Lower leg skin (tissue), 4 donors: ENCODE measurements around the gene ATP13A4. TPM values are rescaled to one million over a fixed set of nuclear protein-coding genes. Genes with fewer than 3 reads are reported as not detected.

ENCODE experiments used
- DNase-seq, 2 donors: peaks; one replicate each; pipeline ENCODE4 v3.0.0-alpha.2; 2019; ENCODE audit warnings: low spot score in 2 of 2
- H3K4me3 ChIP-seq: fragments of 200-600 bp; sonication (generic); 2 replicates; pipeline ENCODE4 v1.5.1; 2017; ENCODE audit warnings: mild to moderate bottlenecking, low read depth; ENCODE audit not compliant: poor library complexity, severe bottlenecking
- POLR2A ChIP-seq, 2 donors: fragments of 450-650 bp; IDR thresholded peaks; one replicate each; pipeline ENCODE4 v1.6.1; 2016 to 2017; ENCODE audit warnings: antibody characterized with exemption in 2 of 2, mild to moderate bottlenecking in 1 of 2, moderate library complexity in 1 of 2
- WGBS, 2 donors: methylation state at CpG; one replicate each; pipeline ENCODE4 v1.1.5; 2018; 5-methylcytosine and 5-hydroxymethylcytosine counted together
- intact Hi-C: fragments of 100-400 bp; cut with DNase I; formaldehyde crosslinking; loops from one replicate; pipeline ENCODE4 v1.15.0; 2023; ENCODE audit warnings: low total_unique reads
- total RNA-seq, 4 donors: library from RNA; depleted of rRNA; stranded (reverse); fragments of >200 nt; gene quantifications; one replicate each; pipeline ENCODE4 v1.1.0, GENCODE V29; 2016
- TF ChIP-seq, protein P1 (sequence below), 3 donors: fragments of 450-650 bp; IDR thresholded peaks; one replicate each; pipeline ENCODE4 v1.5.1; 2016; ENCODE audit warnings: antibody characterized with exemption in 3 of 3, mild to moderate bottlenecking in 3 of 3, moderate library complexity in 2 of 3

Gene ATP13A4
- total RNA-seq, 4 donors from 2014 or later: 29.9 to 44.9 (median 41.5) TPM

DNA sequence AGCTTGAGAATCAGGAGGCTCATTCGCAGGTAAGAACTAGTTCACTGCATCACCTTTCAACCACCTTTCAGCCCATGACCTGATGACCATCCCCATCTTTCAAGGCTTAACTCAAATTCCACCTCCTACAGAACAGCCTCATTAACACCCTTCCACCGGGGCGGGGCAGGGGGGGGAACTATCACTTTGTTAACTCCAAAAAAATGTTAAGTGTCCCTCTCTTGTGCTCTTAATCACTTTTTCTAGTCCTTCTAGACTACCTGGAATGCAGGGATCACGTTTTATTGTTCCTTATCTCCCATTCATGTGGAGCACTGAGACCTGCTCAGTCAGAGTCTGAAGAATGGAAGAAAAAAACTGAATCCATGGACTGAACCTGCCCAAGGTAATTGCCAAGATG is 51.8 kb downstream of the ATP13A4 start:
- TF ChIP-seq, protein P1, sequence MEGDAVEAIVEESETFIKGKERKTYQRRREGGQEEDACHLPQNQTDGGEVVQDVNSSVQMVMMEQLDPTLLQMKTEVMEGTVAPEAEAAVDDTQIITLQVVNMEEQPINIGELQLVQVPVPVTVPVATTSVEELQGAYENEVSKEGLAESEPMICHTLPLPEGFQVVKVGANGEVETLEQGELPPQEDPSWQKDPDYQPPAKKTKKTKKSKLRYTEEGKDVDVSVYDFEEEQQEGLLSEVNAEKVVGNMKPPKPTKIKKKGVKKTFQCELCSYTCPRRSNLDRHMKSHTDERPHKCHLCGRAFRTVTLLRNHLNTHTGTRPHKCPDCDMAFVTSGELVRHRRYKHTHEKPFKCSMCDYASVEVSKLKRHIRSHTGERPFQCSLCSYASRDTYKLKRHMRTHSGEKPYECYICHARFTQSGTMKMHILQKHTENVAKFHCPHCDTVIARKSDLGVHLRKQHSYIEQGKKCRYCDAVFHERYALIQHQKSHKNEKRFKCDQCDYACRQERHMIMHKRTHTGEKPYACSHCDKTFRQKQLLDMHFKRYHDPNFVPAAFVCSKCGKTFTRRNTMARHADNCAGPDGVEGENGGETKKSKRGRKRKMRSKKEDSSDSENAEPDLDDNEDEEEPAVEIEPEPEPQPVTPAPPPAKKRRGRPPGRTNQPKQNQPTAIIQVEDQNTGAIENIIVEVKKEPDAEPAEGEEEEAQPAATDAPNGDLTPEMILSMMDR (IDR thresholded peaks at IDR 0.05): no peak
- TF ChIP-seq POLR2A (IDR thresholded peaks at IDR 0.05): no peak
- intact Hi-C loops: no loop called here
- WGBS, 2 donors: 79 to 82% methylated on average over 4 of the region's 4 CpGs
- H3K4me3 ChIP-seq: no peak overlapping the region
- DNase-seq: no peak

DNA sequence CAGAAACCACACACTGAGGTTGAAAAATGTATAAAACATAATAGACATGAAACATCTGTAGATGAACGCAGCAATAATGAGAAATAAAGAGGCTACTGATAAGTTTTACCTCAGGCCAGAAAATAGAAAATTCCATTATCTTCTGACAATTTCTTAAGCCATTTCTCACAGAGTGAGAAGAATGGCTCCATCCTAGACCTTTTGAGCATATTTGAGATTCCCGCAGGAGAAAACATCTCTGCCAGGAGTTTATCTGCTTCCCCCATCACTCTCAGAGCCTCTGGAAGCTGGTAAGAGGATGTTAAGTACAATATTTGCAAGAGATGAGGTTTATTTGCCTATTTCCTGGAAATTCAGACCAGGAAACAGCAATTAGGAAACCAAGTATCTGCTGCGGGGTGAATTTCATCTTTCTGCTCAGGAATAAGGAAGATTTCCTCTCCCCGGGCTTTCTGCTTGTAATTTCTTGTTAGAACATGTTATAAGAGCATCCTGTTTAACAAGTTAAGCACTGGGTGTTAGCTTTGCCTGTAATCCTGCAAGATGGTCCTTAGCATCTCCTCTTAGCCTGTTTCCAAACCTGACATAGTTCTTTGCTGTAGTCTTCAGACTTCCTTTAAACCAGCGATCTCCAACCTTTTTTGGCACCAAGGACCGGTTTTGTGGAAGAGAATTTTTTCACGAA is 54.8 kb downstream of the ATP13A4 start:
- no peak for TF ChIP-seq POLR2A (IDR thresholded peaks at IDR 0.05)
- TF ChIP-seq, protein P1 (IDR thresholded peaks at IDR 0.05): no peak
- H3K4me3 ChIP-seq: no peak overlapping the region
- intact Hi-C loops: no loop called here
- no peak for DNase-seq
- WGBS, 2 donors: 54 to 57% methylated on average over 7 of the region's 7 CpGs

DNA sequence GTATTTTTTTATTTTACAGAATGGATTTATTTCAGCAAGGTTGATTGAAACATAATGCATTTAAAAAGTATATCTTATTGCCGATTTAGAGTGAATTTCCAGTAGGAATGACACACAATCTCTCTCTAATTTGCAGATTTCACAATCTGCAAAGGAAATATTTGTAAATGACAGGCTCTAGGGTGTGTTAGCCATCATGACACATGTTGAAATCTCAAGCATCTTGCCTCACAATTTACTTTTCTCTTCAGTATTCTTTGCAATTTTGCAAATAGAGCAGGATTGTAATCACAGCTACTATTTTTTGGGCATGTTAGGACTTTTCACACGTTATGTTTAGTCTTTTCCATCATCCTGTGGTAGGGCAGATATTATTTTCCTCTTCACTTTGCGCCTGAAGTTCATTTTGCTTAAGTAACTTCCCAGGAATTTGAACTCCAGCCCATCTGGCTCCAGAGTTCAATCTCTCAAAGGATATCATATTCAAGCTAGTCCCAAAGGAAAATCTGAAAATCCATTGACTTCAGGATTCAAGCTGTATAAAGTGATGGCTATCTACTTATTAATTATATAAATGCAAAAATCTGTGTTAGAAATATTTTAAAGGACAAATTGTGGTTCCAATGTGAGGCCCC is 55.4 kb downstream of the ATP13A4 start:
- H3K4me3 ChIP-seq: no peak overlapping the region
- TF ChIP-seq, protein P1 (IDR thresholded peaks at IDR 0.05): no peak
- no peak for TF ChIP-seq POLR2A (IDR thresholded peaks at IDR 0.05)
- intact Hi-C loops: no loop called here
- no peak for DNase-seq
- WGBS, 2 donors: 38 to 41% methylated on average over 3 of the region's 3 CpGs

DNA sequence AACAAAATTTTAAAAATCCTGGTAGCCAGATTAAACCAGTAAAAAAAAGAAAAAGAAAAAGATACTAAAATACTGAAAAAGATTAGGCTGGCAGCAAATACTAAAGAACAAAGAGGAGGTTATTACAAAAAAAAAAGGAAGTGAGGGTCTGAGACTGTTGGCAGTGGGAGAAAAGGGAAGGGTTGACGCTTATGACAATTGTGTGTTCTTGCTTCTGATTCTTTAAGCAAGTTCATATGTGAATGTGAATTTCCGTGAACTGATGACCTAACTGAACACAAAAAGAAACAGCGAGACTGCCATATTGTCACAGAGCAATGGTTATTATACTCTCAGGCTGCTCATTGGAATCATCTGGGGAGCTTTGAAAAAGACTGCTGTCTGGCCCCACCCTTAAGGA is 56.5 kb downstream of the ATP13A4 start:
- WGBS, 2 donors: 64 to 69% methylated on average over 3 of the region's 3 CpGs

DNA sequence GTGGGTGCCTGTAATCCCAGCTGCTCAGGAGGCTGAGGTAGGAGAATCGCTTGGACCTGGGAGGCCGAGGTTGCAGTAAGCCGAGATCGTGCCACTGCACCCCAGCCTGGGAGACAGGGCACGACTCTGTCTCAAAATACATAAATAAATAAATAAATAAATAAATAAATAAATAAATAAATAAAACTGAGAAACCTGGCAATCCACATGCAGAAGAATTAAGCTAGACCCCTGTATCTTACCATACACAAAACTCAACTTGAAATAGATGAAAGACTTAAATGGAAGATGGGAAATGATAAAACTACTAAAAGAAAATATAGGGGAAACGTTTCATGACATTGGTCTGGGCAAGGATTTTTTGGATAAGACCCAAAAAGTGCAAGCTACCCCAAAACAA is 58.0 kb downstream of the ATP13A4 start:
- intact Hi-C loops: no loop called here
- TF ChIP-seq POLR2A (IDR thresholded peaks at IDR 0.05): no peak
- TF ChIP-seq, protein P1 (IDR thresholded peaks at IDR 0.05): no peak
- 89 to 92% methylated on average over 6 of the region's 6 CpGs for WGBS, 2 donors
- no peak for DNase-seq
- H3K4me3 ChIP-seq: no peak overlapping the region

More for the DNA sequence above, 56.5 kb downstream of the ATP13A4 start:
- intact Hi-C loops: no loop called here
- DNase-seq: no peak
- no peak overlapping the region for H3K4me3 ChIP-seq
- TF ChIP-seq POLR2A (IDR thresholded peaks at IDR 0.05): no peak
- TF ChIP-seq, protein P1 (IDR thresholded peaks at IDR 0.05): no peak
